Measurements from ENCODE around the gene GRIN1.

Gene GRIN1

GRCh38 chr9:137108608-137109249 lies 30.2 kb upstream of the GRIN1 start:
- Mint-ChIP-seq H3K36me3 (ENCODE audit: low read depth) (peaks cover 14% of the 10 kb centered on the region), H3K4me1 (ENCODE audit: low read depth) (peaks cover 5% of the 10 kb centered on the region), H3K27ac (no peak overlapping the region), H3K27me3 (ENCODE audit: low read depth) (no peaks in the 10 kb centered on the region), H3K4me3 (no peak overlapping the region), H3K9me3 (no peaks in the 10 kb centered on the region)

- Mint-ChIP-seq H3K9me3 (no peaks in the 10 kb centered on the region), H3K36me3 (ENCODE audit: low read depth) (peaks cover 11% of the 10 kb centered on the region), H3K4me3 (no peak overlapping the region), H3K27me3 (ENCODE audit: low read depth) (no peaks in the 10 kb centered on the region), H3K27ac (no peak overlapping the region), H3K4me1 (ENCODE audit: low read depth) (peaks cover 5% of the 10 kb centered on the region)
These were observed 29.5 kb upstream of the GRIN1 start for GRCh38 chr9:137109250-137110146.

GRCh38 chr9:137110147-137110910 lies 28.6 kb upstream of the GRIN1 start:
- Mint-ChIP-seq H3K36me3 (ENCODE audit: low read depth) (peaks cover 5% of the 10 kb centered on the region), H3K27me3 (ENCODE audit: low read depth) (no peaks in the 10 kb centered on the region), H3K4me3 (no peak overlapping the region), H3K27ac (no peak overlapping the region), H3K9me3 (no peaks in the 10 kb centered on the region), H3K4me1 (ENCODE audit: low read depth) (peaks cover 5% of the 10 kb centered on the region)

GRCh38 chr9:137110911-137111787 lies 27.8 kb upstream of the GRIN1 start:
- Mint-ChIP-seq H3K4me1 (ENCODE audit: low read depth) (peaks cover 5% of the 10 kb centered on the region), H3K27me3 (ENCODE audit: low read depth) (no peaks in the 10 kb centered on the region), H3K4me3 (no peak overlapping the region), H3K27ac (no peak overlapping the region), H3K9me3 (no peaks in the 10 kb centered on the region), H3K36me3 (ENCODE audit: low read depth) (peaks cover 3% of the 10 kb centered on the region)

GRCh38 chr9:137111788-137112563 lies 27.0 kb upstream of the GRIN1 start:
- no peak overlapping the region for H3K27ac Mint-ChIP-seq
- peaks cover 5% of the 10 kb centered on the region for H3K4me1 Mint-ChIP-seq (ENCODE audit: low read depth)
- H3K4me3 Mint-ChIP-seq: no peak overlapping the region
- no peaks in the 10 kb centered on the region for H3K9me3 Mint-ChIP-seq
- no peaks in the 10 kb centered on the region for H3K27me3 Mint-ChIP-seq (ENCODE audit: low read depth)
- peaks cover 3% of the 10 kb centered on the region for H3K36me3 Mint-ChIP-seq (ENCODE audit: low read depth)

- Mint-ChIP-seq H3K4me3 (peak overlapping the region; percentile 70), H3K27ac (no peak overlapping the region), H3K27me3 (ENCODE audit: low read depth) (no peaks in the 10 kb centered on the region), H3K36me3 (ENCODE audit: low read depth) (peaks cover 3% of the 10 kb centered on the region), H3K4me1 (ENCODE audit: low read depth) (peaks cover 5% of the 10 kb centered on the region), H3K9me3 (no peaks in the 10 kb centered on the region)
These were observed 26.2 kb upstream of the GRIN1 start for GRCh38 chr9:137112564-137113384.

- H3K9me3 Mint-ChIP-seq: no peaks in the 10 kb centered on the region
- no peaks in the 10 kb centered on the region for H3K27me3 Mint-ChIP-seq (ENCODE audit: low read depth)
- H3K4me3 Mint-ChIP-seq: peak overlapping the region; percentile 70
- peaks cover 5% of the 10 kb centered on the region for H3K4me1 Mint-ChIP-seq (ENCODE audit: low read depth)
- H3K27ac Mint-ChIP-seq: no peak overlapping the region
- H3K36me3 Mint-ChIP-seq (ENCODE audit: low read depth): peaks cover 3% of the 10 kb centered on the region
These were observed 25.4 kb upstream of the GRIN1 start for GRCh38 chr9:137113385-137114159.

- H3K27me3 Mint-ChIP-seq (ENCODE audit: low read depth): no peaks in the 10 kb centered on the region
- H3K27ac Mint-ChIP-seq: no peak overlapping the region
- peaks cover 8% of the 10 kb centered on the region for H3K4me1 Mint-ChIP-seq (ENCODE audit: low read depth)
- no peaks in the 10 kb centered on the region for H3K9me3 Mint-ChIP-seq
- peak overlapping the region; percentile 61 for H3K4me3 Mint-ChIP-seq
- peaks cover 3% of the 10 kb centered on the region for H3K36me3 Mint-ChIP-seq (ENCODE audit: low read depth)
These were observed 24.7 kb upstream of the GRIN1 start for GRCh38 chr9:137114220-137114612.

GRCh38 chr9:137114613-137115393 lies 24.2 kb upstream of the GRIN1 start, which contains the start of gene DPP7:
Gene DPP7 (minus strand): TSS chr9:137114733. CDS start chr9:137114713, 20 bp downstream.
- no peak within 1 kb of the TSS for H3K27ac Mint-ChIP-seq
- peaks cover 8% of the 10 kb centered on the region for H3K4me1 Mint-ChIP-seq (ENCODE audit: low read depth)
- peaks cover 3% of the 10 kb centered on the region for H3K36me3 Mint-ChIP-seq (ENCODE audit: low read depth)
- no peaks in the 10 kb centered on the region for H3K9me3 Mint-ChIP-seq
- H3K4me3 Mint-ChIP-seq: peak within 1 kb of the TSS; percentile 70
- H3K27me3 Mint-ChIP-seq (ENCODE audit: low read depth): no peaks in the 10 kb centered on the region

- no peak overlapping the region for H3K27ac Mint-ChIP-seq
- H3K9me3 Mint-ChIP-seq: no peaks in the 10 kb centered on the region
- peaks cover 3% of the 10 kb centered on the region for H3K36me3 Mint-ChIP-seq (ENCODE audit: low read depth)
- H3K27me3 Mint-ChIP-seq (ENCODE audit: low read depth): no peaks in the 10 kb centered on the region
- H3K4me3 Mint-ChIP-seq: no peak overlapping the region
- H3K4me1 Mint-ChIP-seq (ENCODE audit: low read depth): peaks cover 8% of the 10 kb centered on the region
These were observed 23.4 kb upstream of the GRIN1 start for GRCh38 chr9:137115394-137116026.

- Mint-ChIP-seq H3K9me3 (no peaks in the 10 kb centered on the region), H3K27ac (no peak overlapping the region), H3K4me3 (no peak overlapping the region), H3K36me3 (ENCODE audit: low read depth) (no peaks in the 10 kb centered on the region), H3K4me1 (ENCODE audit: low read depth) (peaks cover 6% of the 10 kb centered on the region), H3K27me3 (ENCODE audit: low read depth) (no peaks in the 10 kb centered on the region)
These were observed 22.9 kb upstream of the GRIN1 start for GRCh38 chr9:137116027-137116507.
